NCI-H2196 treated with DMSO at 0.1 percent for 48 hours (cell line): ENCODE measurements around the gene EARS2.
"Not testable (repeated sequence)": the region's sequence is repeated elsewhere in the genome, so short reads cannot be mapped to it uniquely, and the experiment has no call there.

ENCODE experiments used
- DNase-seq: peaks from one replicate; lab custom pipeline; 2025; ENCODE audit not compliant: unreplicated experiment; lab: John Stamatoyannopoulos, UW

The EARS2 gene

GRCh38 chr16:23528644-23529310 is 28.4 kb downstream of the EARS2 start:
- no peak for DNase-seq

GRCh38 chr16:23527961-23528643 is 29.0 kb downstream of the EARS2 start:
- no peak for DNase-seq

- no peak for DNase-seq
Measured at GRCh38 chr16:23524886-23525285, 32.3 kb downstream of the EARS2 start.

- no peak for DNase-seq
Measured at GRCh38 chr16:23523876-23524385, 33.2 kb downstream of the EARS2 start.

GRCh38 chr16:23523321-23523720 is 33.8 kb downstream of the EARS2 start:
- DNase-seq = no peak

GRCh38 chr16:23521965-23522364 is 35.2 kb downstream of the EARS2 start:
- DNase-seq = no peak

GRCh38 chr16:23521037-23521743 is 36.0 kb downstream of the EARS2 start:
- no peak for DNase-seq

- DNase-seq = no peak
Measured at GRCh38 chr16:23520500-23520899, 36.6 kb downstream of the EARS2 start.

GRCh38 chr16:23519282-23519681 is 37.9 kb downstream of the EARS2 start:
- DNase-seq = no peak

GRCh38 chr16:23518435-23518891 is 38.7 kb downstream of the EARS2 start:
- no peak for DNase-seq

- DNase-seq = no peak
Measured at GRCh38 chr16:23516366-23517137, 40.6 kb downstream of the EARS2 start.

- DNase-seq = no peak
Measured at GRCh38 chr16:23515881-23516280, 41.3 kb downstream of the EARS2 start.

GRCh38 chr16:23514381-23515152 is 42.6 kb downstream of the EARS2 start:
- DNase-seq = no peak

GRCh38 chr16:23512168-23512695 is 44.9 kb downstream of the EARS2 start:
- no peak for DNase-seq

- DNase-seq = no peak
Measured at GRCh38 chr16:23511731-23512130, 45.4 kb downstream of the EARS2 start.

- not testable (repeated sequence) for DNase-seq
Measured at GRCh38 chr16:23510915-23511270, 46.3 kb downstream of the EARS2 start.

GRCh38 chr16:23510164-23510914 is 46.8 kb downstream of the EARS2 start, which contains the start of gene GGA2:
Gene GGA2, minus strand, starts transcription at chr16:23510494. Its CDS starts 83 bp downstream, at chr16:23510411.
- DNase-seq = peak; percentile 80

- DNase-seq = no peak
Measured at GRCh38 chr16:23509782-23510163, 47.4 kb downstream of the EARS2 start.

GRCh38 chr16:23509441-23509754 is 47.8 kb downstream of the EARS2 start:
- no peak for DNase-seq
